HG02943 (cell line): Measurements from ENCODE around the gene SELENOI.

ENCODE experiments used
- ATAC-seq: cut with Tn5 transposase; IDR thresholded peaks from one replicate; pipeline ENCODE4 v1.9.1; 2021; ENCODE audit warnings: mild to moderate bottlenecking, low read depth, moderate library complexity; ENCODE audit not compliant: unreplicated experiment

The SELENOI gene

GRCh38 chr2:26444236-26444635 is 98.3 kb downstream of the SELENOI start:
- no peak for ATAC-seq
